H1 (cell line): ENCODE measurements around the gene KYNU. TPM values are rescaled to one million over a fixed set of nuclear protein-coding genes. Genes with fewer than 3 reads are reported as not detected.

Experiments used
- CTCF ChIA-PET: fragments of 300-600 bp; sonication (Branson Sonifier 250); formaldehyde crosslinking; loops from one replicate; lab custom pipeline; 2021; ENCODE audit not compliant: partially characterized antibody; lab: Charles Lee
- POLR2A ChIA-PET: fragments of 300-600 bp; sonication (Branson Sonifier 250); formaldehyde crosslinking; loops from one replicate; lab custom pipeline; 2021; ENCODE audit warnings: inconsistent platforms; ENCODE audit not compliant: partially characterized antibody; lab: Charles Lee
- DNase-seq, 2 experiments: peaks; one replicate each; pipeline versions ENCODE4 v3.0.0 to v3.0.0-alpha.2; 2010 to 2022; ENCODE audit warnings: low spot score in 2 of 2, low read depth in 1 of 2, mixed read lengths in 1 of 2
- FAIRE-seq: peaks from 2 replicates; lab custom pipeline; 2011; peaks lifted over from hg19 to GRCh38; lab: Jason Lieb, UNC
- H2AFZ ChIP-seq: 2 replicates; pipeline ENCODE4 v1.8.1; 2012; ENCODE audit warnings: low read length, inconsistent platforms
- H2AK5ac ChIP-seq: 2 replicates; pipeline ENCODE4 v1.6.1; 2013; ENCODE audit warnings: low read depth, low read length
- H2BK120ac ChIP-seq: replicated peaks from 2 replicates; pipeline ENCODE3; 2013; ENCODE audit warnings: low read depth, low read length, inconsistent platforms
- H2BK12ac ChIP-seq: 2 replicates; pipeline ENCODE4 v1.6.1; 2013; ENCODE audit warnings: low read depth, low read length
- H2BK15ac ChIP-seq: 2 replicates; pipeline ENCODE4 v1.6.1; 2013; ENCODE audit warnings: low read length
- H2BK20ac ChIP-seq: 2 replicates; pipeline ENCODE4 v1.6.1; 2013; ENCODE audit warnings: low read length
- H2BK5ac ChIP-seq: 2 replicates; pipeline ENCODE4 v1.6.1; 2013; ENCODE audit warnings: low read depth, low read length
- H3K14ac ChIP-seq: 2 replicates; pipeline ENCODE4 v1.6.1; 2013; ENCODE audit warnings: inconsistent platforms; ENCODE audit not compliant: insufficient read length
- H3K18ac ChIP-seq: 2 replicates; pipeline ENCODE4 v1.6.1; 2013; ENCODE audit warnings: low read length; ENCODE audit errors: extremely low read depth
- H3K23ac ChIP-seq: 2 replicates; pipeline ENCODE4 v1.6.1; 2013; ENCODE audit warnings: inconsistent platforms; ENCODE audit not compliant: insufficient read length
- H3K23me2 ChIP-seq: 2 replicates; pipeline ENCODE4 v1.6.1; 2013; ENCODE audit warnings: low read depth, low read length
- H3K27ac ChIP-seq: 2 replicates; pipeline ENCODE4 v1.6.1; 2011; ENCODE audit warnings: low read depth, low read length, inconsistent platforms
- H3K27me3 ChIP-seq, 4 experiments: replicated peaks in 1 of 4; 1 replicate in 1 of 4; 2 replicates in 3 of 4; pipeline versions ENCODE4 v1.6.1 to v1.8.1; 2011 to 2013; ENCODE audit warnings: low read length in 3 of 4, mild to moderate bottlenecking in 3 of 4, inconsistent platforms in 2 of 4, mixed read lengths in 2 of 4, moderate library complexity in 1 of 4; ENCODE audit not compliant: control insufficient read depth in 3 of 4, insufficient read depth in 3 of 4; ENCODE audit errors: extremely low read depth in 1 of 4
- H3K36me3 ChIP-seq, 4 experiments: 2 replicates each; pipeline versions ENCODE4 v1.6.1 to v1.8.1; 2011 to 2013; ENCODE audit warnings: mild to moderate bottlenecking in 4 of 4, low read length in 3 of 4, moderate library complexity in 2 of 4, control low read depth in 1 of 4, inconsistent platforms in 1 of 4; ENCODE audit not compliant: insufficient read depth in 4 of 4, control insufficient read depth in 2 of 4
- H3K4ac ChIP-seq: replicated peaks from 2 replicates; pipeline ENCODE3; 2013; ENCODE audit warnings: low read length, low read depth, mixed read lengths, inconsistent platforms; ENCODE audit not compliant: insufficient read length
- H3K4me1 ChIP-seq, 4 experiments: replicated peaks in 1 of 4; 1 replicate in 1 of 4; 2 replicates in 3 of 4; pipeline versions ENCODE4 v1.6.1 to v1.8.1; 2011 to 2013; ENCODE audit warnings: low read length in 3 of 4, inconsistent platforms in 2 of 4, mixed read lengths in 1 of 4; ENCODE audit not compliant: insufficient read depth in 4 of 4, control insufficient read depth in 3 of 4
- H3K4me2 ChIP-seq, 2 experiments: 2 replicates each; pipeline versions ENCODE4 v1.6.1 to v1.8.1; 2011 to 2013; ENCODE audit warnings: low read depth in 2 of 2, low read length in 2 of 2, control low read depth in 1 of 2, inconsistent platforms in 1 of 2, mild to moderate bottlenecking in 1 of 2; ENCODE audit not compliant: insufficient read depth in 1 of 2
- H3K4me3 ChIP-seq, 4 experiments: fragments of 200-600, 300-600 bp in 1 of 4; sonication (generic), shearing (Covaris generic), sonication (Bioruptor Twin) in 1 of 4; 2 replicates each; pipeline versions ENCODE4 v1.5.1 to v1.8.1; 2011 to 2016; ENCODE audit warnings: low read length in 4 of 4, low read depth in 3 of 4, control low read depth in 2 of 4, inconsistent platforms in 2 of 4, mild to moderate bottlenecking in 2 of 4, mixed read lengths in 1 of 4, moderate library complexity in 1 of 4; ENCODE audit not compliant: insufficient read depth in 2 of 4; ENCODE audit errors: extremely low read depth in 1 of 4
- H3K56ac ChIP-seq: replicated peaks from 2 replicates; pipeline ENCODE3; 2013; ENCODE audit warnings: low read depth, mild to moderate bottlenecking, mixed read lengths, low read length, inconsistent platforms; ENCODE audit not compliant: insufficient read length
- H3K79me1 ChIP-seq: 2 replicates; pipeline ENCODE4 v1.6.1; 2013; ENCODE audit warnings: low read depth, low read length, control low read depth
- H3K79me2 ChIP-seq, 2 experiments: 2 replicates each; pipeline versions ENCODE4 v1.6.1 to v1.8.1; 2012 to 2013; ENCODE audit warnings: low read length in 2 of 2, mild to moderate bottlenecking in 2 of 2, inconsistent platforms in 1 of 2; ENCODE audit not compliant: insufficient read depth in 2 of 2, control insufficient read depth in 1 of 2
- H3K9ac ChIP-seq, 4 experiments: replicated peaks in 1 of 4; 1 replicate in 1 of 4; 2 replicates in 3 of 4; pipeline versions ENCODE4 v1.6.1 to v1.8.1; 2011 to 2013; ENCODE audit warnings: low read depth in 3 of 4, low read length in 3 of 4, control low read depth in 2 of 4, mild to moderate bottlenecking in 2 of 4, moderate library complexity in 2 of 4, inconsistent platforms in 1 of 4; ENCODE audit errors: extremely low read depth in 1 of 4
- H3K9me3 ChIP-seq, 2 experiments: 2 replicates each; pipeline versions ENCODE4 v1.6.1 to v1.8.1; 2012 to 2013; ENCODE audit warnings: mild to moderate bottlenecking in 2 of 2, moderate library complexity in 2 of 2, control low read depth in 1 of 2, inconsistent platforms in 1 of 2, low read depth in 1 of 2, low read length in 1 of 2, mixed read lengths in 1 of 2; ENCODE audit not compliant: insufficient read depth in 2 of 2
- H4K20me1 ChIP-seq, 2 experiments: replicated peaks in 1 of 2; 2 replicates each; pipeline versions ENCODE3 to v1.8.1; 2011 to 2013; ENCODE audit warnings: inconsistent platforms in 2 of 2, low read length in 2 of 2, mild to moderate bottlenecking in 1 of 2; ENCODE audit not compliant: insufficient read depth in 2 of 2, control insufficient read depth in 1 of 2
- H4K5ac ChIP-seq: 2 replicates; pipeline ENCODE4 v1.6.1; 2013; ENCODE audit warnings: low read length, low read depth, mixed read lengths, inconsistent platforms; ENCODE audit not compliant: insufficient read length
- H4K8ac ChIP-seq: 2 replicates; pipeline ENCODE4 v1.8.0; 2013; ENCODE audit warnings: mild to moderate bottlenecking, moderate library complexity, low read length, inconsistent platforms; ENCODE audit not compliant: insufficient read depth; ENCODE audit errors: extremely low read depth
- H4K91ac ChIP-seq: replicated peaks from 2 replicates; pipeline ENCODE3; 2013; ENCODE audit warnings: low read length, mixed read lengths, inconsistent platforms; ENCODE audit not compliant: insufficient read length
- CBX8 ChIP-seq: fragments of 300-800, 300-1000 bp; sonication (generic); IDR thresholded peaks from 2 replicates; pipeline ENCODE4 v1.7.1; 2016; ENCODE audit warnings: low read depth, low read length, borderline replicate concordance
- GTF2F1 ChIP-seq: IDR thresholded peaks from 2 replicates; pipeline ENCODE4 v1.6.1; 2012; ENCODE audit warnings: low read depth, low read length, improper control_type of control experiment, borderline replicate concordance
- NANOG ChIP-seq: IDR thresholded peaks from 2 replicates; pipeline ENCODE4 v1.6.1; 2011; ENCODE audit warnings: low read length, low read depth, mild to moderate bottlenecking, inconsistent platforms; ENCODE audit not compliant: insufficient read depth, poor library complexity, severe bottlenecking
- POU5F1 ChIP-seq: IDR thresholded peaks from 2 replicates; pipeline ENCODE4 v1.6.1; 2011; ENCODE audit warnings: low read depth, mild to moderate bottlenecking, low read length, moderate library complexity
- RBBP5 ChIP-seq: IDR thresholded peaks from 2 replicates; pipeline ENCODE4 v1.7.1; 2012; ENCODE audit warnings: low read depth, mild to moderate bottlenecking, inconsistent platforms, low read length, moderate library complexity, borderline replicate concordance
- SIX5 ChIP-seq: IDR thresholded peaks from 2 replicates; pipeline ENCODE4 v1.6.1; 2011; ENCODE audit warnings: mild to moderate bottlenecking, low read depth, low read length
- SRF ChIP-seq: IDR thresholded peaks from 2 replicates; pipeline ENCODE4 v1.6.1; 2011; ENCODE audit warnings: mild to moderate bottlenecking, low read depth, low read length, moderate library complexity
- WGBS, 2 experiments: shearing (Covaris generic) in 1 of 2; methylation state at CpG; one replicate each; pipeline versions ENCODE4 v1.1.6 to v1.1.7; 2013 to 2015; ENCODE audit warnings: low lambda C conversion rate in 2 of 2, mixed read lengths in 2 of 2, inconsistent platforms in 1 of 2, low coverage in 1 of 2, missing lambda C conversion rate in 1 of 2; ENCODE audit not compliant: insufficient replicate concordance in 2 of 2, insufficient coverage in 1 of 2, insufficient read length in 1 of 2; ENCODE audit errors: extremely low coverage in 1 of 2, missing lambda C conversion rate in 1 of 2; 5-methylcytosine and 5-hydroxymethylcytosine counted together
- polyA plus RNA-seq, 7 experiments: library from polyadenylated mRNA; depleted of rRNA in 3 of 7; stranded (reverse) in 5 of 7; unstranded in 2 of 7; fragments of >200 nt in 5 of 7; fragments of 200-250 nt in 2 of 7; gene quantifications; 1 replicate in 5 of 7; 2 replicates in 1 of 7; 4 replicates in 1 of 7; pipeline versions ENCODE4 v1.2.1 to v1.2.3, GENCODE V29; 2011 to 2013; ENCODE audit warnings: missing spikeins in 2 of 7, mixed read lengths in 2 of 7
- total RNA-seq: library from RNA; stranded (reverse); fragmentation: NEBNext Ultra II Directional; extraction: Animal tissue kit (Norgen Biotek cat#: 25700); gene quantifications from 2 replicates; pipeline ENCODE4 v1.2.1, GENCODE V29; 2021
- TF ChIP-seq, protein P1 (sequence below): IDR thresholded peaks from 2 replicates; pipeline ENCODE4 v1.6.1; 2011; ENCODE audit warnings: low read length, improper control_type of control experiment
- TF ChIP-seq, protein P2 (sequence below): IDR thresholded peaks from 2 replicates; pipeline ENCODE4 v1.6.1; 2012; ENCODE audit warnings: low read length, inconsistent platforms

Gene KYNU
- total and polyA plus RNA-seq, 2 of the 8 experiments (the other 6 are each of a cell fraction or from before 2014, with no cell fraction given): 0.09 to 0.13 TPM

GRCh38 chr2:142965443-142965842 is 88.0 kb downstream of the KYNU start:
- no peaks in the 10 kb centered on the region for H3K79me2 ChIP-seq
- ChIA-PET POLR2A (no interaction called here), CTCF (no interaction called here)
- no peak overlapping the region for H3K4me3 ChIP-seq
- no peaks in the 10 kb centered on the region for H3K9me3 ChIP-seq
- no peak overlapping the region for H3K4me2 ChIP-seq
- H4K20me1 ChIP-seq: no peaks in the 10 kb centered on the region
- H3K4me1 ChIP-seq: no peaks in the 10 kb centered on the region
- H3K18ac ChIP-seq: no peak overlapping the region
- H3K56ac ChIP-seq: no peak overlapping the region
- no peak overlapping the region for H2AK5ac ChIP-seq
- H2BK12ac ChIP-seq: no peak overlapping the region
- TF ChIP-seq SIX5 (no peak), RBBP5 (no peak), SRF (no peak), GTF2F1 (no peak), POU5F1 (no peak), NANOG (no peak), CBX8 (no peak)
- TF ChIP-seq, protein P1, sequence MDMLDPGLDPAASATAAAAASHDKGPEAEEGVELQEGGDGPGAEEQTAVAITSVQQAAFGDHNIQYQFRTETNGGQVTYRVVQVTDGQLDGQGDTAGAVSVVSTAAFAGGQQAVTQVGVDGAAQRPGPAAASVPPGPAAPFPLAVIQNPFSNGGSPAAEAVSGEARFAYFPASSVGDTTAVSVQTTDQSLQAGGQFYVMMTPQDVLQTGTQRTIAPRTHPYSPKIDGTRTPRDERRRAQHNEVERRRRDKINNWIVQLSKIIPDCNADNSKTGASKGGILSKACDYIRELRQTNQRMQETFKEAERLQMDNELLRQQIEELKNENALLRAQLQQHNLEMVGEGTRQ: no peak
- TF ChIP-seq, protein P2, sequence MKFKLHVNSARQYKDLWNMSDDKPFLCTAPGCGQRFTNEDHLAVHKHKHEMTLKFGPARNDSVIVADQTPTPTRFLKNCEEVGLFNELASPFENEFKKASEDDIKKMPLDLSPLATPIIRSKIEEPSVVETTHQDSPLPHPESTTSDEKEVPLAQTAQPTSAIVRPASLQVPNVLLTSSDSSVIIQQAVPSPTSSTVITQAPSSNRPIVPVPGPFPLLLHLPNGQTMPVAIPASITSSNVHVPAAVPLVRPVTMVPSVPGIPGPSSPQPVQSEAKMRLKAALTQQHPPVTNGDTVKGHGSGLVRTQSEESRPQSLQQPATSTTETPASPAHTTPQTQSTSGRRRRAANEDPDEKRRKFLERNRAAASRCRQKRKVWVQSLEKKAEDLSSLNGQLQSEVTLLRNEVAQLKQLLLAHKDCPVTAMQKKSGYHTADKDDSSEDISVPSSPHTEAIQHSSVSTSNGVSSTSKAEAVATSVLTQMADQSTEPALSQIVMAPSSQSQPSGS: no peak
- H3K23ac ChIP-seq: no peak overlapping the region
- no peak overlapping the region for H2BK5ac ChIP-seq
- H4K5ac ChIP-seq: no peak overlapping the region
- H3K4ac ChIP-seq: no peak overlapping the region
- H3K27ac ChIP-seq: no peak overlapping the region
- FAIRE-seq (no peak), DNase-seq (no peak)
- no peak overlapping the region for H4K91ac ChIP-seq
- H3K23me2 ChIP-seq: no peaks in the 10 kb centered on the region
- no peak overlapping the region for H3K14ac ChIP-seq
- H3K36me3 ChIP-seq: no peaks in the 10 kb centered on the region
- H2BK120ac ChIP-seq: no peak overlapping the region
- H3K27me3 ChIP-seq: peaks cover 0 to 1% (median 0%) of the 10 kb centered on the region in 4 experiments; a peak in 1 of 7 replicates
- H2AFZ ChIP-seq: no peak overlapping the region
- no peak overlapping the region for H2BK20ac ChIP-seq
- WGBS, 2 experiments: 87% methylated on average over 1 of the region's 1 CpG; no CpG with 5 or more reads in 1 of the 2 experiments
- H3K79me1 ChIP-seq: no peaks in the 10 kb centered on the region
- no peak overlapping the region for H2BK15ac ChIP-seq
- no peak overlapping the region for H3K9ac ChIP-seq
- H4K8ac ChIP-seq: no peak overlapping the region
